Measurements from ENCODE around the gene SMKR1. TPM values are rescaled to one million over a fixed set of nuclear protein-coding genes. Genes with fewer than 3 reads are reported as not detected.

Gene SMKR1
- total RNA-seq, 1 experiment from 2014 or later, result 0.87 TPM

GRCh38 chr7:129561677-129562359 is 59.5 kb downstream of the SMKR1 start:
- H3K36me3 Mint-ChIP-seq (ENCODE audit: insufficient read depth in 1 of 3, low read depth in 3 of 3), result no peaks in the 10 kb centered on the region; a peak in 1 of 7 replicates
- peaks cover 16 to 27% of the 10 kb centered on the region in 2 experiments for H3K4me1 Mint-ChIP-seq

More at GRCh38 chr7:129561677-129562359, 59.5 kb downstream of the SMKR1 start:
- H3K27me3 ChIP-seq (ENCODE audit: insufficient read depth, low read length), result no peaks in the 10 kb centered on the region; the same call in 1 of the 2 replicates
- no peaks in the 10 kb centered on the region for H4K20me1 ChIP-seq (ENCODE audit: control insufficient read depth, insufficient read depth, insufficient read length)
- H3K23me2 ChIP-seq (ENCODE audit: insufficient read length, low read depth, low read length, poor library complexity, severe bottlenecking), result no peaks in the 10 kb centered on the region
- H4K8ac ChIP-seq (replicated peaks; ENCODE audit: insufficient read length, low read depth, low read length), result no peak overlapping the region
- H2BK5ac ChIP-seq (ENCODE audit: insufficient read length, low read length), result no peak overlapping the region
- H3K4me2 ChIP-seq (ENCODE audit: insufficient read depth, insufficient read length, low read length), result no peak overlapping the region
- no peak overlapping the region for H4K5ac ChIP-seq (ENCODE audit: insufficient read length, low read depth, low read length)
- H3K27ac ChIP-seq (ENCODE audit: insufficient read length, low read depth, low read length), result no peak overlapping the region
- H3K79me1 ChIP-seq (ENCODE audit: insufficient read depth, low read depth, low read length, poor library complexity, severe bottlenecking), result no peaks in the 10 kb centered on the region
- H3K23ac ChIP-seq (ENCODE audit: insufficient read length, low read depth, low read length), result no peak overlapping the region
- H3K14ac ChIP-seq (ENCODE audit: insufficient read depth, low read length), result no peak overlapping the region
- no peak overlapping the region for H3K9ac ChIP-seq (ENCODE audit: extremely low read depth, insufficient read length, low read length)
- H3T11ph ChIP-seq (ENCODE audit: low read length), result no peak overlapping the region
- no peaks in the 10 kb centered on the region for H3K9me3 ChIP-seq (ENCODE audit: control insufficient read depth, low read depth, low read length)
- DNase-seq, result peak; percentile 50
- H3K4ac ChIP-seq (ENCODE audit: low read depth, low read length), result no peak overlapping the region
- Mint-ChIP-seq H3K27ac (no peak overlapping the region), H3K4me3 (no peak overlapping the region), H3K27me3 (ENCODE audit: low read depth) (peaks cover 8% of the 10 kb centered on the region; the same call in 1 of the 2 replicates), H3K9me3 (no peaks in the 10 kb centered on the region; a peak in 1 of 5 replicates)
- no peak overlapping the region for H2BK20ac ChIP-seq (ENCODE audit: low read depth, low read length, poor library complexity, severe bottlenecking)
- H3K56ac ChIP-seq (ENCODE audit: insufficient read length, low read depth, low read length), result no peak overlapping the region
- no peak overlapping the region for H2AFZ ChIP-seq (ENCODE audit: low read length)
- TF ChIP-seq, protein P1, sequence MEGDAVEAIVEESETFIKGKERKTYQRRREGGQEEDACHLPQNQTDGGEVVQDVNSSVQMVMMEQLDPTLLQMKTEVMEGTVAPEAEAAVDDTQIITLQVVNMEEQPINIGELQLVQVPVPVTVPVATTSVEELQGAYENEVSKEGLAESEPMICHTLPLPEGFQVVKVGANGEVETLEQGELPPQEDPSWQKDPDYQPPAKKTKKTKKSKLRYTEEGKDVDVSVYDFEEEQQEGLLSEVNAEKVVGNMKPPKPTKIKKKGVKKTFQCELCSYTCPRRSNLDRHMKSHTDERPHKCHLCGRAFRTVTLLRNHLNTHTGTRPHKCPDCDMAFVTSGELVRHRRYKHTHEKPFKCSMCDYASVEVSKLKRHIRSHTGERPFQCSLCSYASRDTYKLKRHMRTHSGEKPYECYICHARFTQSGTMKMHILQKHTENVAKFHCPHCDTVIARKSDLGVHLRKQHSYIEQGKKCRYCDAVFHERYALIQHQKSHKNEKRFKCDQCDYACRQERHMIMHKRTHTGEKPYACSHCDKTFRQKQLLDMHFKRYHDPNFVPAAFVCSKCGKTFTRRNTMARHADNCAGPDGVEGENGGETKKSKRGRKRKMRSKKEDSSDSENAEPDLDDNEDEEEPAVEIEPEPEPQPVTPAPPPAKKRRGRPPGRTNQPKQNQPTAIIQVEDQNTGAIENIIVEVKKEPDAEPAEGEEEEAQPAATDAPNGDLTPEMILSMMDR (conservative IDR thresholded peaks at IDR 0.05), result no peak
- H2AK5ac ChIP-seq (ENCODE audit: insufficient read length, low read length), result no peak overlapping the region
- H3K18ac ChIP-seq (ENCODE audit: insufficient read length, low read depth, low read length), result no peak overlapping the region
- no peak overlapping the region for H4K91ac ChIP-seq (ENCODE audit: insufficient read length, low read depth, low read length)
- H2BK120ac ChIP-seq (ENCODE audit: low read depth, low read length, poor library complexity, severe bottlenecking), result no peak overlapping the region
- peaks cover 9% of the 10 kb centered on the region for H3K4me1 ChIP-seq (ENCODE audit: insufficient read depth, low read length)
- no CpG with 5 or more reads among the region's 12 CpGs for WGBS (ENCODE audit: extremely low coverage, insufficient read length, low lambda C conversion rate)
- H3K79me2 ChIP-seq (ENCODE audit: insufficient read depth, low read length), result no peaks in the 10 kb centered on the region
- H2BK12ac ChIP-seq (ENCODE audit: insufficient read length, low read depth, low read length), result no peak overlapping the region
- H2BK15ac ChIP-seq (ENCODE audit: low read depth, low read length), result no peak overlapping the region

Other genes with a start within 250 kb of the SMKR1 start
- gene STRIP2, start 68.1 kb upstream of the SMKR1 start, total RNA-seq (2021), result 8.1 and 9.9 TPM in 2 replicates
- 19.3 and 20.0 TPM in 2 replicates for gene NRF1, start 109.2 kb downstream of the SMKR1 start, total RNA-seq (2021)